D721Med (cell line): ENCODE data around the gene P4HA3.

Source experiments
- DNase-seq: peaks from one replicate; pipeline ENCODE4 v3.0.0; 2011; ENCODE audit warnings: low spot score; ENCODE audit not compliant: insufficient read length
- FAIRE-seq: peaks from 2 replicates; lab custom pipeline; 2011; peaks lifted over from hg19 to GRCh38; lab: Jason Lieb, UNC
- CTCF ChIP-seq: IDR thresholded peaks from 2 replicates; pipeline ENCODE4 v1.5.1; 2012; ENCODE audit warnings: mild to moderate bottlenecking, control low read depth; ENCODE audit not compliant: insufficient read depth; ENCODE audit errors: missing control alignments

P4HA3 gene

DNA sequence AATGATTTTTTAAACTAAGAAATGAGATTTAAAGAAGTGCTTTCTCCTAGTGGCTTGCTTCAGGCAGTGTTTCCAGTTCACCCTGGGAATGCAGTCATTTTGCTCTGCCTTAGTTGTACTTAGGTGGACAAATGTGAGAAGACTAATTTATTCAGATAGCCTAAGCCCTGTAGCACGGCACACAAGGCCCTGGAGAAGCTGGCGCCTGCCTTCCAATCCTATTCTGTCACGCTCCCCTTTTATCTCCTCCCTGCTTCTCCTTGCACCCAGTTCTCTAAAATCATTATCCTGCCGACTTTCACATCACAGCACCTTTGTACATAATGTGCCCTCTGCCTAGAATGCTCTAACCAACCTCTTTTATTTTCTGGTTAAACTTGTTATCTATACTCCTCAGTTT, 76.3 kb downstream of the P4HA3 start:
- no peak for FAIRE-seq
- no peak for TF ChIP-seq CTCF
- no peak for DNase-seq

DNA sequence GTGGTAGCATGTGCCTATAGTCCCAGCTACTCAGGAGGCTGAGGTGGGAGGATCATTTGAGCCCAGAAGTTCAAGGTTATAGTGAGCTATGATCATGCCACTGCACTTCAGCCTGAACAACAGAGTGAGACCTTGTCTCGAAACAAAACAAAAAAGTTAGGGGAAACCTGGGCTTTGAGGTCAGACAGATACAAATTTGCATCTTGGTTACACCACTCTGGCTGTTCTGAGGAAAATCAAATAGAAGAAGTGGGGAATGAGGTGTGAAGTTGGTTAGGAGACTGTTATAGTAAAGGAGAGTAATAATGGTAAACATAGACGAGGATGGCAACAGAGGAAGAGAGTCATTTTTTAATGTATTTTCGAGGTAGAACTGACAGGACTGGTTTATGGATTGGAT, 77.8 kb downstream of the P4HA3 start:
- no peak for TF ChIP-seq CTCF
- DNase-seq = no peak
- no peak for FAIRE-seq

GRCh38 chr11:74232311-74232950, 79.0 kb downstream of the P4HA3 start:
- TF ChIP-seq CTCF = no peak
- DNase-seq (no peak), FAIRE-seq (no peak)

DNA sequence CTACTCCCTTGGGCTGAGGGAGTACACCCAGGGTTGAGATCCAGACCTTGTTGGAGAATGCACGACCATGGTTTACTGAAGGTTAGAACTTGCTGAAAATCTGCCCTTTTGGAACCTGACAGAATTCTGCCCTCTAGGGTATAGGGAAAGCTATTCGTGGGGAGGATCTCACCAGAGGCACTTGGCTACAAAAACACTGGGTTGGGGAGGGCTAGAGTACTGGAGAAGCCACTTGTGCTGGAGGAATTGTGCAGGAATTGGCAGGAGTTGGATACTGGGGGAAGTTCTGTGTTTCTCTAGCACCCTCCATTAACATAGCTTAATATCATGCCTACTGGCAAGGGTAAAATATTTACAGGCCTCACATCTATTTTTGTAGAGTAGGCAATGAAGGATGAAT, 84.5 kb downstream of the P4HA3 start:
- no peak for DNase-seq
- no peak for TF ChIP-seq CTCF
- FAIRE-seq = no peak

DNA sequence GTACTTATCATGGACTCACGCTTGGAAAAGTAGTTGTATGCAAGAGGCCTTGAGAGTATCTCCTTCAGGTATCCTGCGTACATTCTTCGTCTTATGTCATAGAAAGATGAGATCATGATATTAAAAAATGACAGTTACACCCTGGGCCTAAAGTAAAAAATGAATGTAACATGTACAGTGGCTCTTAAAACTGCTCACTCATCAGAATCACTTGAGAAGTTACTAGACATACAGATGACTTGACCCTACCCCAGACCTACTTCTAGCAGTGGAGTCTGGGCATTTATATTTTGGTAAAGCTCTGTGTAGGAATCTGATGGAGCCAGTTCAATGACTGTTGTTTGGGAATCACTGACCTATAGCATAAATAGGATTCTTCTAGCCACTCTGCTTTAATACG, 85.9 kb downstream of the P4HA3 start:
- TF ChIP-seq CTCF = no peak
- no peak for DNase-seq
- no peak for FAIRE-seq

DNA sequence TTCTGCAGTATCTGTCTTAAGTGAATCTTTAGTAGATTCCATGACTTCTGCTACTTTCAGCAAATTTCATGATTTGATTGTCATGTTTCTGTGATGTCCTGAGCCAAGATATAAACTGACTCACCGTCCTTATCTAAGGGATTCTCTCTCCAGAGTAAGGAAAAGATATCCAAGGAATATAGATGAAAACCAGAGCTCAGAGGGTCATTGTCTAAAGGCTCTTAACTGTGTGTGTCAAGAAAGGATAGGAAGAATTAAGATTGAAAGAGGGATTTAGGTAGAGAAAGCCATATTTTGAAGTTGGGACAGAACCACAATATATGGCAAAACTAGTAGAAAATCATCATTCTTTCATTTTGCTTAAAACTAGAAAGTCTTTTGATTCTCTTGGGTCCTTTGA, 89.6 kb downstream of the P4HA3 start:
- FAIRE-seq = no peak
- DNase-seq = no peak
- no peak for TF ChIP-seq CTCF

DNA sequence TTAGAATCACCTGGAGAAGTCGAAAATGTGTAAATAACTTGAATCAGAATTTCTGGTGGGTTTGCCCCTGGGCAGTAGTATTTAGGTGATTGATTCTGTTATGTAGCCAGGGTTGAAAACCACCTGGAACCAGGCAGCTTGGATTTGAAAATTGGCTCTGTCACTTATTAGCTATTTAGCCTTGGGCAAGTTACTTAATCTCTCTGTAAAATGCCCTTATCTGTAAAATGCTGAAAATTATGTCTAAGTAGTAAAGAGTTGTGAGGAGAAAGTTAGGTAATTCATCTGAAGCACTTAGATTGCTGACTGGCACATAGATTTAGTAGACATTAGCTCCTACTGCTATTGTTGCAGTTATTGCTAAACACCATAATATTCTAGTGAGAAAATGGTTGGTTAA, 91.1 kb downstream of the P4HA3 start:
- DNase-seq (no peak), FAIRE-seq (no peak)
- no peak for TF ChIP-seq CTCF
